GM18907 (cell line): ENCODE measurements around the gene TSPAN9.
"Not testable (repeated sequence)": the region's sequence is repeated elsewhere in the genome, so short reads cannot be mapped to it uniquely, and the experiment has no call there.

Experiments used
- ATAC-seq: cut with Tn5 transposase; IDR thresholded peaks from one replicate; pipeline ENCODE4 v1.9.1; 2021; ENCODE audit warnings: mild to moderate bottlenecking, moderate library complexity; ENCODE audit not compliant: unreplicated experiment

TSPAN9 gene

DNA sequence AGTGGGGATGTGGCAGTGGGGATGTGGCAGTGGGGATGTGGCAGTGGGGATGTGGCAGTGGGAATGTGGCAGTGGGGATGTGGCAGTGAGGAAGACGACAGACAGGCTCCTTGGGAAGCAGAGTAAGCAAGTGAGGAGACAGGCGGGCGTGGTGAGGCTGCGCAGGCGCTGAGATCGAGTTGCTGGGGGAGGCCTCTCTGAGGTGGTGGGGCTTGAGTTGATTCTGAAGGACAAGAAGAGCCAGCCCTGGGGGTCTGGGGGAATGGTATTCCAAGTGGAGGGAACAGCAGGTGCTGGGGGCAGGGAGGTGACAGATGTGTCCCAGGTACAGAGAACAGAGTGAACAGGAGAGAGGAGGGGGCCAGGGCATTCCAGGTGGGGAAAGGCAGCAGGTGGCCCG lies 33.8 kb upstream of the TSPAN9 start:
- no peak for ATAC-seq

DNA sequence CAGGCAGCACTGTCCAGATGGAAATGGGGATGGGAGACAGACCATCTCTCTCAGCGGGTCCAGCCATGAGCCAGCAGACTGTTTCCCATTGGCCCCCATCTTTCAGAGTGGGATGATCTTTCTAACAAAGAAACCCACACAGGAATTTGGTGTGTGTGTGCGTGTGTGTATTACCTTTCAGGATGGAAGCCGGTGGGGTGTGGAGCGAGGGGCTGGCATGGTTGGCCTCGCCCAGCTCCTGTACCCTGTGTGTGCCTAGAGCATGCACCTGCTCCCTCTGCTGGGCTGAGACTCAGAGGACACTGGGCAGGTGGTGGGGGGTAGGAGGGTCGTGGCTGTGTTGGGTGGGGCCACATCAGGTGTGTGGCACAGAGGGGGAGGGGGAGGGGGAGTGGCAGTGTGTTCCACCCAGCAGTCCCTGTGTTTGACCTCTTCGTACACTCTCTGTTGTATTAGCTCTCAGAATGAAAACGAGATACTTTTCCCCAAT lies 33.0 kb upstream of the TSPAN9 start:
- ATAC-seq, result no peak

DNA sequence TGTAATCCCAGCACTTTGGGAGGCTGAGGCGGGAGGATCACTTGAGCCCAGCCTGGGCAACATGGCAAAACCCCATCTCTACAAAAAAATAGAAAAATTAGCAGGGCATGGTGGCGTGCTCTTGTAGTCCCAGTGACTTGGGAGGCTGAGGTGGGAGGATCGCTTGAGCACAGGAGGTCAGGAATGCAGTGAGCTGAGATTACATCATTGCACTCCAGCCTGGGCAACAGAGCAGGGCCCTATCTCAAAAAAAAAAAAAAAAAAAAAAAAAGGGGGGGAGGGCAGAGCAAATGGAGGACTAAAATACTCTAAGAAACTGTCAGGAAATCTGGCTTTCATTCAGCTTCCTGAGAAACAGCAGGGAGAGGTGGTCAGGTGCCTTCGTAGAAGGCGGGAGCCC lies 31.7 kb upstream of the TSPAN9 start:
- ATAC-seq, result no peak

DNA sequence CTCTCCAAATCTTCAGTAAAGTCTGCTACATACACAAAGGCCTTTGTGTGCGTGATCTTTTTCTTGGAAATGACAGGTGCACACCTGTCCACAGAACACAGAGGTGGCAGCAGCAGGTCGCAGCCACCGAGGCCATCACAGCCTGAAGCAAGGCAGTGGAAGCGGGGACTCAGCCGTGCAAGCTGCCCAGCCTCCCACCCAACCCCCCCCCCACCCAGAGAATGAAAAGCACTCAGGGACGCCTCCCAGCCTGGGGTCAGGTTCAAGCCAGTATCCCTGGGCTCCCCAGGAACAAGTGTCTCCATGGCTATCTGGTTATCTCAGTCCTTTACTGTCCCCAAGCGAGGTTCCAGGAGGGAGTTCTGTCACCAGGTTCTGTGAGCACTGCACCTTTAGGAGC lies 31.2 kb upstream of the TSPAN9 start:
- ATAC-seq, result no peak

DNA sequence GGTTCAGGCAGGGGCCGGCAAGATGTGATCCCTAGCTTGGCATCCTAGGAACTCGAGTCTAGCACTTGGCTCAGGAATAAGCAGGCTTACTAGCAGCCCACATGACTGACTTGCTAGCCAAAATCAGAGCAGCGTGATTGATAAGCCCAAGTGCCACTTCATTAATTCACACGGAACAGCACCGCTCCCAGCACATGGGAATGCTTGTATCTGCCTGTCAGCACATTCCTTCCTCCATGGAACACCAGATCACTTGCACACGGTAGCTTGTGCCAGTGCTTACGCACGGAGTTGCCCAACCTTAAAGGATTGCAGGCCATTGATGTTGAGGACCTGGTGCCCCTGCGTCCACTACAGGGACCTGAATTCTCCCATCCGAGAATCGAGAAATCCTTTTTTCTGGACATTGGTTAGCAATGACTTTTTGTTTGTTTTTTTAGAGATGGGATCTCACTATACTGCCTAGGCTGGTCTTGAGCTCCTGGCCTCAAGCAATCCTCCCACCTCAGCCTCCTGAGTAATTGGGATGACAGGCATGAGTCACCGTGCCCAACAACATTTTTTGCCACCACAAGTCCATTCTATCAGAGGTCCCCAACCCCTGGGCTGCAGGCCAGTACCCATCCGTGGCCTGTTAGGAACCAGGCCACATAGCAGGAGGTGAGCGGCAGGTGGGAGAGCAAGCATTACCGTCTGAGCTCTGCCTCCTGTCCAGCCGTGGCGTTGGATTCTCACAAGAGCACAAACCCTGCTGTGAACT lies 30.6 kb upstream of the TSPAN9 start:
- ATAC-seq, result no peak

DNA sequence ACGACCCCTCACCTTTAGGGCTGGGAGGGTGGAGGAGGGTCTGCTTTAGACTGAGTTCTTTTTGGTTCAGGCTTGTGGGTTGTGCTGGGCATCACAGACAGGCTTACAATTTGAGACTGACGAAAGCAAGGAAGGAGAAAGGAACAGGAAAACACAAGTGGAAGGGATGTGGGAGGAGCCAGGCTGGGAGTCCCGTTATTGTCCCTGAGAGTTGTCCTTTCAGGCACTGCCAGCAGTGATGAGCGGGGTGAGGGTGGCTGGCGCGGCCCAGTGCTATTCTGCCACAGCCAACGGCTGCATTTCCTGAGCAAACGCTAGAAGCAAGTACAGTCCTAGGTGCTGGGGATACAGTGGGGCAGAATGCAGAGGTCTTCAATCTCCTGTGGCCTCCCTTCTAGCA lies 29.2 kb upstream of the TSPAN9 start:
- no peak for ATAC-seq

DNA sequence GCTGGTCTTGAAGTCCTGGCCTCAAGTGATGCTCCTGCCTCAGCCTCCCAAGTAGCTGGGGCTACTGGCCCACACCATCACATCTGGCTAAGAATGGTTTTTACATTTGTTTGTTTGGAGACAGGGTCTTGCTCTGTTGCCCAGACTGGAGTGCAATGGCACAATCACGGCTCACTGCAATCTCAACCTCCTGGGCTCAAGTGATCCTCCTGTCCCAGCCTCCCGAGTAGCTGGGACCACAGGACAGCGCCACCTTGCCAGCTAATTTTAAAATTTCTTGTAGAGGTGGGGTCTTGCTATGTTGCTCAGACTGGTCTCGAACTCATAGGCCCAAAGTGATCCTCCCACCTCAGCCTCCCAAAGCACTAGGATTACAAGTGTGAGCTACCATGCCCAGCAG lies 28.6 kb upstream of the TSPAN9 start:
- no peak for ATAC-seq

DNA sequence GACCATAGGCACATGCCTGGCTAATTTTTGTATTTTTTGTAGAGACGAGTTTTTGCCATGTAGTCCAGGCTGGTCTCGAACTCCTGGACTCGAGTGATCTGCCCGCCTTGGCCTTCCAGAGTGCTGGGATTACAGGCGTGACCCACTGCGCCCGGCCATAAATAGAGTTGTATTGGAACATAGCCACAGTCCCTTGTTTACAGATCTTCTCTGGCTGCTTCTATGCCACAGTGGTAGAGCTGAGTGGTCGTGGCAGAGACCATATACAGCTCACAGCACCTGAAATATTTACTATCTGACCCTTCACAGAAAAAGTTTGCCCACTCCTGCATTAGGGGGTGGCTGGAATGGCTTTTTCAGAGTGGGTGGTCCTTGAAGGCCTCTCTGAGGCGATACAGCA lies 28.0 kb upstream of the TSPAN9 start:
- ATAC-seq, result no peak

DNA sequence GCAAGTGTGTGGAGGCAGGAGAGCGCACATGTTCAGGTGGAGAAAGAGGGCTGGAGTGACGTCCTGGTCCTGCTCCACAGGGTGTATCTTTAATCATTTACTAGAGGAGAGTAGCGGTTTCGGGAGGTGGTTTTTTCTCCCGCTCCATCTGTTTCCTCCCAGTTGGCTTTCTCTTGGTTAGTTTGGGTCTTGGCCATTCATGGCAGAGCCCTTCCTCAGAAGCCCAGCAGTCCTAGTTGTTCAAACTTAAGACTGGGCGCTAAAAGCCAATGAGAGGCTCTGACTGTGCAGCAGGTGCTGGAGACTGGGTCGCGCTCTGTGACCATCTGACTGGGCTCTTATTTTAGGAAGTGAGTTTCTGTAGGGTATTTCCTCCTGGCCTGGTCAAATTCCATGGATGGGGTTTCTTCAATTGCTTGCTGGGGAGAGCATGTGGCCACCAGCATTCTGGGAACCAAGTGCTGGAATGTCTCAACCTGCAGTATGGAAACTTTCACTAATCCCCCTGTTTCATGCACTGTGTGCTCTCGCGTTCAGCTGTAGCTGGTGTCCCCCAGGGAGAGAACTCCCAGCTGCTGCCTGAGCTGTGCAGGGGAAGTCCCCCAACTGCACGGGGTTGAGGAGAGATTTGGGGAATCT lies 27.4 kb upstream of the TSPAN9 start:
- no peak for ATAC-seq

DNA sequence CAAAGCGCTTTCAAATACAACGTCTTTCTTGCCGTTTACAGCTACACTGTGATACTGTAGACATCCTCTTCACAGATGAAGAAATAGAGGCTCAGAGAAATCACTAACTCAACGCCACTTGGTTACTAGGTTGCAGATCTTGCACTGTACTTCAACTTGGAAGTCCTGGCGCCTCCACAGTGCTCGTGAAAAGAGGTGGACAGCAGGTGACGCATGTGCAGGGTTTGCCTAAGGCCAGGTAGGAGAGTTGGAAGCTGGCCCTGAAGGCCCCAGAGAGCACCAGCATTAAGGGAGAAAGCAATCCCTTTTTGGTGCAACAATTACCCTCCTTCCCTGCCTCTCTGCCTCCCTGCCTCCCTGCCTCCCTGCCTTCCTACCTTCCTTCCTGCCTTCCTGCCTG lies 22.8 kb upstream of the TSPAN9 start:
- no peak for ATAC-seq

DNA sequence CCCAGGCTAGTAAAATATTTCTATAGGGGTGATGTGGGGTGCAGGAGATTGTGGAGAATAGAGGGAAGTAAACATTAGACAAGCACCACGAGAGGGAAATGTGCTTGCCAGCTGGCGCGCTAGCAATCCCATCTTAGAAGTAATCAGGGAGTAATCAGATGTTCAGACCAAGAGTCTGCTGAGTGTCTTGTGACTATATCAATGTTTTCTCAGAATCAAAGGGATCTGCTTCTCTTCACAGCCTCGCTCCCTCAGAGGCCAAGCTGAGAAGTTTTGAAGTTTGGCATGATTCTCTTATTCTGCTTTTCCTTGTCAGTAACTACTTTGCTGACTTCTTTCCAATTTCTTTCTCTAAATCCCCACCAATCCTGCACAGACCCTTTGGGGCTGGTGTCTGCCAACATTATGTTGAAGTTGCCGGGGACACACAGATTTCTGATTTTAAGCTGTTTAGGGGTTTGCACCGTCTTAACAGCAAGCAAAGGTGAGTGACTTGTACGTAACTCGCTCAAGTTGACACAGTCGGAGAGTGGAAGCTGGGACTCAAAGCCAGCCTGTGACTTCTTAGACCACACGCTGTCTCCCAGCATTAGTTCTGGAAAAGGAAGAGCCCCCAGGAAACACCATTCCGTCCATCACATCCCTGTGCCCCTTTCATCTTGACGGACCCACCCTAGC lies 22.0 kb upstream of the TSPAN9 start:
- ATAC-seq, result no peak

DNA sequence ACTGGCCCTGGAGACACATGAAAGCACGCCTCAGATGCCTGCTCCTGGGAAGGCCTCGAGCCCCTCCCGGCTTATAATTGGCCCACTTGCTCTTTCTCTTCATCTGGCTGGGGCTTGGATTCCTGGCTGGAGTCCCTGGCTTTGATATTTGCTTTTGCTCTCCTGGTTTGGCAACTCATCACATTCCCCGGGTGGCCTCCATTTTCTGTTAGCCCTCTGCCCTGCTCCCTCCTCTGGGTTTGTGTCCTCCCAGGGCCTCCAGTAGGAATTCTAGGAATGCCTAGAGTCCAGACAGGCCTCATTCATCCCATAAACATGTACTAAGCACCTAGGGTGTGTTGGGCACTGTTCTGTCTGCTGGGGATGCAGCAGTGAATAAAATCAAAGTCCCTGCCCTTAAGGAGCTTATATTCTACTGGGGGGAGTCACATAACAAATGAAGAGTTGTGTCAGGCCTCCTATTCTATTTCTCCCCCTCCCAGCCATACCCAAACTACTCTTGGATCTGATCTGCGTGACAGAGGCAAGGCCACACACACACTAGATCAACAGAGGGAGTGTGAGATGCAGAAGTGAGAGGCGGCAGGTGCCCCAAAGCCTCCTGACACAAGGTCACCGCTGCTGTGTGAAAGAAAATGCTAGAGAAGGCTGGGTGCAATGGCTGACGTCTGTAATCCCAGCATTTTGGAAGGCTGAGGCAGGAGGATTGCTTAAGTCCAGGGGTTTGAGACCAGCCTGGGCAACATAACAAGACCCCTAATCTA lies 21.3 kb upstream of the TSPAN9 start:
- ATAC-seq, result no peak

DNA sequence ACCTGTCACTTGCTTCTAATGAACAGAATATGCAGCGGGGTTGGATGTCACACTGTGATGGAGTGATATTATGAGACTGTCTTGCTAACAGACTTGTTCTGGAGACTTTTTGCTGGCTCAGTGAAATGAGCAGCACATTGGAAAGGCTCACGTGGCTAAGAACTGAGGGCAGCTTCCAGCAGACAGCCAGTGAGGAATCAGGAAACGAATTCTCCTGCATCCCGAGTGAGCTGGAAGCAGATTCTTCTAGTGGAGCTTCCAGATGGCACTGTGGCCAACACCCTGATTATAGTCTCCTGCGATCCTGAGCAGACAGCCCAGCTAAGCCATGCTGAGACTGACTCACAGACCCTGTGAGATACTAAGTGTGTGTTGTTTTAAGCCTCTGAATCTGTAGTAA lies 16.1 kb upstream of the TSPAN9 start:
- no peak for ATAC-seq

DNA sequence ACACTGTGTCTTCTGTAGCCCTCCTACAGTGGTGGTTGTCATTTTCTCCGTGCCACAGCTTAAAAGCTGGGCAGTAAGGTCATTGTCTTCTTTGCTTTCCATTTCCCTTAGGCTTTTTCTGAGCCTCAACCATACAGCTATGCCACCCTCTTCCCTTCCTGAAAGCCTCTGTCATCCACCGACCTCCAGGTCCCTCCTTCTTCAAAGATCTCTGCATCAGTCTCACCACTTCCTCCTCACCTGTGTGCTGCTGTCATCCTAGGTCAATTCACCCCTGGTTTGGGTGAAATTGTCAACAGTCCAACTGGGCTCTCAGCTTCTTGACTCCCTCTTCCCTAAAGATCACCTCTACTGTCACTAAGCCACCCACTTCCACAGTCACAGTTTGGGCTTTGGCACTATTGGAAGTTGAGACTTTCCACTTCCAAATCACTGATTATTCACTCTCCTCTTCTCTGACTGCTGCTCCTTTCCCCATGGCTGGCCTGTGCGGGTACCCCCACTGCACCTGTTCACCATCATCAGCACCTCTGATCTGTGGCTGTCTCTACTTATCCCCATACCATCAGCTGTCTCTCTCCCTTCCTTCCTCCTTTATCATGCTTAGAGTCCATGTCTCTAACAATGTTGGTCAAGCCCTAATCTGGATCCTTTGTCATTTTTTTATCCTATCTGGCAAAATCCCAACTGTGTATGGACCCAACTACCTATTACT lies 15.5 kb upstream of the TSPAN9 start:
- no peak for ATAC-seq

DNA sequence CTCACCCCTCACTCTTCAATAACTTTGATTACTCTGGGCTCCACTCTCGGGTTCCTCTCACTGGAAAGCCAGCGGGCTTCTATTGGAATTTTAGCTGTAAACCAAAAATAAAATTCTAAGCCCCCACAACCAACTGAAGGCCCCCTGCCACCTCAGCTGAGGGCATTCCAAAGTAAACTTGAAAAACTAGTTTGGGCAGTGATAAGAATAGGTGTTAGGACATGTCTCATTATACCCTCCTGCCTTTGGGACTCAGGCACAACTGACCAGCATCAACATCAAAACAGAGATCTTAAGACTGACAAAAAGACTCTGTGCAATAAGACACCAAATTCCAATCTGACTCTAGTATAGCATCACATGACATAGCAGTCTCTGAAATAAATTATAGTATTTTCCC lies 11.9 kb upstream of the TSPAN9 start:
- ATAC-seq, result no peak

DNA sequence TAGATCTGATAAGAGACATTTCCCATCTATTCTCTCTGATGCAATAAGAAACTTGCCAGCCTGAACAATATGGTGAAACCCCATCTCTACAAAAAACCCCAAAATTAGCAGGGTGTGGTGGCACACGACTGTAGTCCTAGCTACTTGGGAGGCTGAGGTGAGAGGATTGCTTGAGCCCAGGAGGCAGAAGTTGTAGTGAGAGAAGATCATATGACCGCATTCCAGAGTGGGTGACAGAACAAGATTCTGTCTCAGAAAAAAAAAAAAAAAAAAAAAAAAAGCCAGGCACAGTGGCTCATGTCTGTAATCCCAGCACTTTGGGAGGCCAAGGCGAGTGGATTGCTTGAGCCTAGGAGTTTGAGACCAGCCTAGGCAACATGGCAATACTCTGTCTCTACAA lies 11.3 kb upstream of the TSPAN9 start:
- ATAC-seq, result not testable (repeated sequence)

DNA sequence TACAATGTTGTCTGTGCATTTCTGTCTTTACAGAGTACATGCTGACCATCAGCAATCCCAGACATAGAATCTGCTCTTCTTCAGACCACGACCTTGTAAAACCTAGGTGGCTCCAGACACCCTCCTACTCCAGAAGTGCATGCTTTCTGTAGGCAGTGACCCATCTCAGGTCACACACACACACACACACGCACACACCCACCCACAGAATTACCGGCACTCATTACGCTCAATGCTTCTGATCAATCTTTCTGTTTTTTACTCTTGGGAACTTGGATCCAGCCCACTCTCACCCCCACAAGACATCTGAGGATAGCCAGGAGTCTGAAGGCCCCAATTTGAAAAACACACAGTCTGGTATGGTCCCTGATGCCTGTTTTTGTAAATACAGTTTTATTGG lies 7.5 kb upstream of the TSPAN9 start:
- no peak for ATAC-seq

DNA sequence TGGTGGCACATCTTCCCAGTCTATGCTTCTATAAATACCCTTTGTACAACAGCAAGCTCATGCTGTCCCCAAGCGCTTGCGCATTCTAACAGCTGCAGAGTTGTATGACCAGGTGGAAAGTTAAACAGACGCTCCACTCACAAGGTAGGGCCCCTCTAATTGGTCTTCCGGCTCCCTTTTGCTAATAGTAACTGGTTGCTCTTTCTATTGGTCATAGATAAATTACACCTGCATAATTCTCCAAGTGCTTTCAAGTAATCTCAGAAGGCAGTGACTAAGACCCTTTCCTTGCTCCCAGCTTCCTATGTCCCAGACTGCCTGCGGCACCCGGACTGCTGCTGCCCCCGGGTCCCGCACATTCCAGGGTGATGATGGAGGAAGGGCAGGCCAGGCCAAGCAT lies 6.1 kb upstream of the TSPAN9 start:
- ATAC-seq, result no peak

DNA sequence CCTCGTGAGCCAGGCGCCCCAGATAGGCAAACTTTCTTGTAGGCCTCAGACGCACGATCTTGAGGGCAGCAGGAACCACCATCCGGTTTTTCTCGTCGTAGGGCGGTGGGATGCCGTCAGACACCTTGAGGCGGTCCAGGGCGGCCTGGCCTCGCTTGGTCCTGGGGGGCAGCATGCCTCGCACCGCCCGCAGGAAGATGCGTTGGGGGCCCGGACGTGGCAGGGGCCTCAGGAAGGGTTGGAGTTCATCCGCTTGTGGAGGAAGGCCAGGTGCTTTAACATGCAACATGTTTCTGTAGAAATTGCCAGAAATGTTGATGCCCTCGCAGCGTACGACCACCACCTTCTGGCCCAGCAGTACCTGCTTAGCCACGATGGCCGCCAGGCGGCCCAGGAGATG lies 5.5 kb upstream of the TSPAN9 start:
- ATAC-seq, result no peak

DNA sequence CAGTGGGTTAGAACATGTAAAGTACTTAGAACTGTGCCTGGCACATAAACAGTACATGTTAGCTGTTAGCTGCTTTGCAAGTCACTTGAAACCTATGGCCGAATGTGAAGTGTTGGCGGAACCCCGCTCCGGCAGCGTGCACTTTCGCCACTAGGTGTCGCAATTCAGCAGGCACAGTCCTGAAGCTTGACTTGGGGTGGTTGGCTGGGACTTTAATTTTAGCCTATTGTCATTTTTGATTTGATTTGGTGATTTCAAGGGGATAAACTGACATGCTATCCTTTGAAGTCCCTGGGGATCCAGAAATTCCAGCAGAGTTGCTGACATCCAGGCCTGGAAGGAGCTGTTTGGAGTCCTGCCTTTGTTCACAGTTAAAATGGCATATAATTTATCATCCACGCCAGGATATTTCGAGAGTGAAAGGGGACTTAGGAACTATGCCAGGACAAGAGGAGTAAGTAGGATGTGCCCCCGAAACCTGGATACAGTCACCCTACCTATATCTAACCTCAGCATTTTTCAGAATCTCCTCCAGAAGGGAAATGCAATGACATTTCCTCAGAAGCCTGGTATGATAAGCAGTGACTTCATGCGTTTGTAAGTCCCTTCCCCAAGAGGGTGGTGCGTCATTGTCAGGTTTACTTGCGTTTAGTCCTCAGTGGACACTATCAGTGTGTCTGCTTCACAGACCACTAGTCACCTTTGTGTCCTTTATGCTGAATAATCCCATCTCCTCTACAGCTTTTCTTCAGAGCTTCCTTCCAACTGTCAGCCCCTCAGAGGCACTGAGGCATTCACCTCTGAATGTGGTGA lies 3.5 kb upstream of the TSPAN9 start:
- peak; percentile 46 for ATAC-seq
